Astrocyte (in vitro differentiated cells and primary cell): Measurements from ENCODE around the gene COL11A2. TPM values are rescaled to one million over a fixed set of nuclear protein-coding genes. Genes with fewer than 3 reads are reported as not detected.

Source experiments
- DNase-seq: peaks from one replicate; pipeline ENCODE4 v3.0.0-alpha.2; 2010; ENCODE audit warnings: low read depth
- FAIRE-seq: peaks from 2 replicates; lab custom pipeline; 2011; peaks lifted over from hg19 to GRCh38; lab: Jason Lieb, UNC
- H2AFZ ChIP-seq: 2 replicates; pipeline ENCODE4 v1.6.0; 2012; ENCODE audit warnings: low read depth, low read length, inconsistent platforms
- H3K27ac ChIP-seq: 2 replicates; pipeline ENCODE4 v1.5.1; 2011; ENCODE audit warnings: low read depth, low read length, inconsistent platforms
- H3K27me3 ChIP-seq: 2 replicates; pipeline ENCODE4 v1.6.0; 2011; ENCODE audit warnings: low read length, inconsistent platforms; ENCODE audit not compliant: insufficient read depth
- H3K36me3 ChIP-seq: 2 replicates; pipeline ENCODE4 v1.5.1; 2011; ENCODE audit warnings: low read length, inconsistent platforms; ENCODE audit not compliant: insufficient read depth
- H3K4me1 ChIP-seq: 2 replicates; pipeline ENCODE4 v1.5.1; 2011; ENCODE audit warnings: low read length, inconsistent platforms; ENCODE audit not compliant: insufficient read depth
- H3K4me2 ChIP-seq: 2 replicates; pipeline ENCODE4 v1.6.0; 2012; ENCODE audit warnings: low read length, inconsistent platforms
- H3K4me3 ChIP-seq: 2 replicates; pipeline ENCODE4 v1.5.1; 2011; ENCODE audit warnings: low read depth, mild to moderate bottlenecking, low read length, inconsistent platforms; ENCODE audit not compliant: insufficient read depth
- H3K79me2 ChIP-seq: 2 replicates; pipeline ENCODE4 v1.6.0; 2012; ENCODE audit warnings: mild to moderate bottlenecking, low read length, inconsistent platforms; ENCODE audit not compliant: insufficient read depth
- H3K9ac ChIP-seq: 2 replicates; pipeline ENCODE4 v1.6.0; 2012; ENCODE audit warnings: mild to moderate bottlenecking, low read length, inconsistent platforms
- H3K9me3 ChIP-seq: 2 replicates; pipeline ENCODE4 v1.5.1; 2012; ENCODE audit warnings: low read depth, mild to moderate bottlenecking, low read length, inconsistent platforms; ENCODE audit not compliant: insufficient read depth
- H4K20me1 ChIP-seq: 2 replicates; pipeline ENCODE4 v1.6.0; 2012; ENCODE audit warnings: low read length, inconsistent platforms; ENCODE audit not compliant: insufficient read depth
- H3K27ac Mint-ChIP-seq: one replicate; pipeline ENCODE4 v1.8.0; 2021; ENCODE audit warnings: mild to moderate bottlenecking, mixed read lengths; ENCODE audit not compliant: unreplicated experiment
- H3K27me3 Mint-ChIP-seq: one replicate; pipeline ENCODE4 v1.8.0; 2021; ENCODE audit warnings: low read depth, mixed read lengths; ENCODE audit not compliant: unreplicated experiment
- H3K36me3 Mint-ChIP-seq: one replicate; pipeline ENCODE4 v1.8.0; 2021; ENCODE audit warnings: low read depth, mixed read lengths; ENCODE audit not compliant: unreplicated experiment
- H3K4me1 Mint-ChIP-seq: one replicate; pipeline ENCODE4 v1.8.0; 2021; ENCODE audit warnings: low read depth, mixed read lengths; ENCODE audit not compliant: unreplicated experiment
- H3K4me3 Mint-ChIP-seq: one replicate; pipeline ENCODE4 v1.8.0; 2021; ENCODE audit warnings: mild to moderate bottlenecking, moderate library complexity, mixed read lengths; ENCODE audit not compliant: unreplicated experiment
- H3K9me3 Mint-ChIP-seq: one replicate; pipeline ENCODE4 v1.8.0; 2021; ENCODE audit warnings: mild to moderate bottlenecking, mixed read lengths; ENCODE audit not compliant: unreplicated experiment
- CTCF ChIP-seq: IDR thresholded peaks from 2 replicates; pipeline ENCODE4 v1.5.1; 2011; ENCODE audit warnings: low read depth, mild to moderate bottlenecking, inconsistent platforms, low read length, moderate library complexity; ENCODE audit not compliant: insufficient read depth
- EZH2 ChIP-seq: IDR thresholded peaks from 2 replicates; pipeline ENCODE4 v1.6.1; 2012; ENCODE audit warnings: mild to moderate bottlenecking, low read length, inconsistent platforms; ENCODE audit not compliant: insufficient read depth
- total RNA-seq: library from RNA; stranded (reverse); gene quantifications from 2 replicates; pipeline ENCODE4 v1.2.1, GENCODE V29; 2021

COL11A2 gene
- total RNA-seq, 1 donor from 2014 or later, result 1.3 TPM

DNA sequence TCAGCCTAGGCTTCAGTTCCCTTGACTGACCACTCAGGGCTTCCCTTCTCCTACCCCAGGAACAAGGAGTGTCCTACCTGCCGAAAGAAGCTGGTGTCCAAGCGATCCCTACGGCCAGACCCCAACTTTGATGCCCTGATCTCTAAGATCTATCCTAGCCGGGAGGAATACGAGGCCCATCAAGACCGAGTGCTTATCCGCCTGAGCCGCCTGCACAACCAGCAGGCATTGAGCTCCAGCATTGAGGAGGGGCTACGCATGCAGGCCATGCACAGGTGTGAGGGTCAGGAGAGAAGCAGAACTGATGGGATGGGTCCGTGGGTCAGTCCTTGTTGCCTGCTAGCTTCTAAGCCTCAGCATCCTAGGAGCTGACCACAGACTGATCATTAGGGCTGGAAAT lies 17.6 kb upstream of the COL11A2 start:
- H3K4me3 Mint-ChIP-seq, result peak overlapping the region; percentile 89
- Histone ChIP-seq H3K79me2 (peaks cover 26% of the 10 kb centered on the region), H3K9ac (no peak overlapping the region), H2AFZ (no peak overlapping the region), H3K36me3 (peaks cover 13% of the 10 kb centered on the region), H4K20me1 (peaks cover 13% of the 10 kb centered on the region), H3K4me1 (peaks cover 36% of the 10 kb centered on the region), H3K27me3 (no peaks in the 10 kb centered on the region), H3K27ac (no peak overlapping the region), H3K4me2 (no peak overlapping the region), H3K4me3 (no peak overlapping the region), H3K9me3 (no peaks in the 10 kb centered on the region)
- H3K4me1 Mint-ChIP-seq, result peaks cover 26% of the 10 kb centered on the region
- DNase-seq, result no peak
- TF ChIP-seq EZH2 (no peak), CTCF (no peak)
- H3K27ac Mint-ChIP-seq, result no peak overlapping the region
- peaks cover 5% of the 10 kb centered on the region for H3K9me3 Mint-ChIP-seq
- peaks cover 13% of the 10 kb centered on the region for H3K27me3 Mint-ChIP-seq
- no peak for FAIRE-seq
- peaks cover 15% of the 10 kb centered on the region for H3K36me3 Mint-ChIP-seq

DNA sequence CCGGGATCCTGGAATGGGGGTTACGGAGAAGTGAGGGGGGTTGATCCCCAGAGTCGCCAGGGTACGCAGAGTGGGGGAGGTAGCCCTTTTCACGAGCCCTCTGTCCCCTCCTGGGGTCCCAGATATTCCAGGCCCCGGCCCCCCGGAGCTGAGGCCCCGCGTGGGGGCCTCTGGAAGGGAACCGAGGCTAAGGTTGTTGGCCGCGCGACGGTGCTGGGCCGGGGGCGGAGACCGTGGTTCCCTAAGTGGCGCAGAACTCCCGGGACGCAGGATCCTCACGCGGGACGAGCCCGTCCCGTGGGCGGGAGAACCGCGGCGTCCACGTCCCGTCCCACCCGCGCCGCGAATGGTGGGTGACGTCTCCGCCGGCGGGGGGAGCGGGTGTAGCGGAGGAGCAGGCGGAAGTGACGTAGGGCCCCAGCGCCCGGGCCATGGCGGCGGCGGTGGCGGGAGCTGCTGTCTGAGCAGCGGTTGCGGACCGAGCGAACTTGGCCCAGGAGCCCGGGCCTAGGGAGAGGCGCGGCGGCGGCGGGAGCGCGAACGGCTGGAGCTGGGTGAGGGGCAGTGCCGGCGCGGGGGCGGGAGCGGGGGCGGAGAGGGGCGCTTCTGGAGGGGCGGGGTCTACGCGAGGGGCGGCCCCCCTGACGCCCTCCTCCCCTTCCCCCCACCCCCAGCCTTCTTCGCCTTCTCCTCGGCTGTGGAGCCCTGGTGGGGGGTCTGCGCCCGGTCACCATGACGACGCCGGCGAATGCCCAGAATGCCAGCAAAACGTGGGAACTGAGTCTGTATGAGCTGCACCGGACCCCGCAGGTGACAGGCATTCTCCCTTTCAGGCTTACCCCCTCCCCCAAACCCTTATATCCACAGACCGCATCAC lies 16.1 kb upstream of the COL11A2 start, which contains the start of gene RING1:
RING1 (plus strand) TSS at position 410 of the 877 bp plus-strand sequence; CDS start at position 733, 323 bp downstream.
- TF ChIP-seq CTCF, result no peak
- peak within 1 kb of the TSS; percentile 96 for H3K27ac ChIP-seq
- peak within 1 kb of the TSS; percentile 89 for H3K4me3 Mint-ChIP-seq

More for the DNA sequence above, 16.1 kb upstream of the COL11A2 start, which contains the start of gene RING1:
- Mint-ChIP-seq H3K27ac (peak within 1 kb of the TSS; percentile 97), H3K9me3 (peaks cover 5% of the 10 kb centered on the region), H3K4me1 (peaks cover 36% of the 10 kb centered on the region), H3K27me3 (peaks cover 1% of the 10 kb centered on the region), H3K36me3 (peaks cover 20% of the 10 kb centered on the region)
- peaks cover 46% of the 10 kb centered on the region for H3K4me1 ChIP-seq
- peak within 1 kb of the TSS; percentile 96 for H3K4me2 ChIP-seq
- H3K36me3 ChIP-seq, result peaks cover 20% of the 10 kb centered on the region
- peak within 1 kb of the TSS; percentile 39 for H2AFZ ChIP-seq
- no peak for FAIRE-seq
- no peaks in the 10 kb centered on the region for H3K9me3 ChIP-seq
- peaks cover 36% of the 10 kb centered on the region for H3K79me2 ChIP-seq
- H3K9ac ChIP-seq, result peak within 1 kb of the TSS; percentile 99
- H3K4me3 ChIP-seq, result peak within 1 kb of the TSS; percentile 80
- peak; percentile 44 for DNase-seq
- H4K20me1 ChIP-seq, result peaks cover 23% of the 10 kb centered on the region
- H3K27me3 ChIP-seq, result no peaks in the 10 kb centered on the region
